ENCODE results near the gene ADCYAP1R1. TPM values are rescaled to one million over a fixed set of nuclear protein-coding genes. Genes with fewer than 3 reads are reported as not detected.

ADCYAP1R1 gene
- total and polyA plus RNA-seq, 2 donors (not counting 1 experiment from before 2014, with no cell fraction given) = not detected

DNA sequence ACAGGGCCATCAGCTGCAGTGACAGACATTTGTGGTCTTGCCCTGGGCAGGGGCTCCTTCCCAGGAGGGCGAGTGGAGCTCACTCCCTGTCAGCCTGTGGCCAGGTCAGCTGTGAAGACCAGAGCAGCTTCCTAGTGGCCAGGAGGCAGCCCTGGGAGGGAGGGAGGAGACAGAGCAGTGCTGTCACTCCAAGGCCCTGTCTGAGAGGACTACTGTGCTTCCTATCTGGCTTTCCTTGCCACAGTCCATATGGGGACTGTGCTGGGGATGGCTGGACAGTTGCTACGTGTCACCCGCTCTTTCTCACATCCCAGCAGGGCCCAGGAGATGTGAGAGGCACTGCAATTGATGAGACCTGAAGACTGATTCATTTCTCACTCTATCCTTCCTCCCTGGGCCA is 15.2 kb upstream of the ADCYAP1R1 start:
- Mint-ChIP-seq H3K4me3 (no peak overlapping the region), H3K4me1 (no peaks in the 10 kb centered on the region), H3K9me3 (ENCODE audit: insufficient read depth) (no peaks in the 10 kb centered on the region), H3K27ac (no peak overlapping the region), H3K27me3 (peaks cover 11% of the 10 kb centered on the region)
- Histone ChIP-seq H3K4me2 (replicated peaks; ENCODE audit: low read depth, low read length, poor library complexity, severe bottlenecking) (no peak overlapping the region), H4K20me1 (ENCODE audit: control insufficient read depth, insufficient read depth, low read length, poor library complexity, severe bottlenecking) (no peaks in the 10 kb centered on the region), H3K9me3 (ENCODE audit: control extremely low read depth in 1 of 3, control insufficient read depth in 2 of 3, insufficient read depth in 1 of 3, low read length in 2 of 3) (peaks cover 0 to 9% (median 0%) of the 10 kb centered on the region in 3 donors), H2AFZ (ENCODE audit: insufficient read depth, low read depth, low read length, poor library complexity, severe bottlenecking) (no peak overlapping the region), H3K79me2 (ENCODE audit: control insufficient read depth, insufficient read depth, low read length) (no peaks in the 10 kb centered on the region), H3K4me3 (ENCODE audit: control extremely low read depth in 1 of 5, extremely low read depth in 1 of 5, insufficient read depth in 1 of 5, low read depth in 2 of 5, low read length in 4 of 5) (no peak overlapping the region), H3K4me1 (ENCODE audit: control insufficient read depth in 2 of 2, insufficient read depth in 2 of 2, low read length in 2 of 2) (no peaks in the 10 kb centered on the region), H3K27ac (ENCODE audit: low read length in 2 of 2) (no peak overlapping the region), H3K9ac (ENCODE audit: low read length) (no peak overlapping the region), H3K36me3 (replicated peaks in 1 of 2; ENCODE audit: control extremely low read depth in 1 of 2, control insufficient read depth in 1 of 2, extremely low read depth in 1 of 2, insufficient read depth in 2 of 2, low read length in 1 of 2) (no peaks in the 10 kb centered on the region), H3K27me3 (replicated peaks in 1 of 4; ENCODE audit: control extremely low read depth in 1 of 4, control insufficient read depth in 3 of 4, insufficient read depth in 4 of 4, low read length in 3 of 4) (peaks cover 0 to 4% (median 0%) of the 10 kb centered on the region in 4 experiments)
- TF ChIP-seq, protein P1, sequence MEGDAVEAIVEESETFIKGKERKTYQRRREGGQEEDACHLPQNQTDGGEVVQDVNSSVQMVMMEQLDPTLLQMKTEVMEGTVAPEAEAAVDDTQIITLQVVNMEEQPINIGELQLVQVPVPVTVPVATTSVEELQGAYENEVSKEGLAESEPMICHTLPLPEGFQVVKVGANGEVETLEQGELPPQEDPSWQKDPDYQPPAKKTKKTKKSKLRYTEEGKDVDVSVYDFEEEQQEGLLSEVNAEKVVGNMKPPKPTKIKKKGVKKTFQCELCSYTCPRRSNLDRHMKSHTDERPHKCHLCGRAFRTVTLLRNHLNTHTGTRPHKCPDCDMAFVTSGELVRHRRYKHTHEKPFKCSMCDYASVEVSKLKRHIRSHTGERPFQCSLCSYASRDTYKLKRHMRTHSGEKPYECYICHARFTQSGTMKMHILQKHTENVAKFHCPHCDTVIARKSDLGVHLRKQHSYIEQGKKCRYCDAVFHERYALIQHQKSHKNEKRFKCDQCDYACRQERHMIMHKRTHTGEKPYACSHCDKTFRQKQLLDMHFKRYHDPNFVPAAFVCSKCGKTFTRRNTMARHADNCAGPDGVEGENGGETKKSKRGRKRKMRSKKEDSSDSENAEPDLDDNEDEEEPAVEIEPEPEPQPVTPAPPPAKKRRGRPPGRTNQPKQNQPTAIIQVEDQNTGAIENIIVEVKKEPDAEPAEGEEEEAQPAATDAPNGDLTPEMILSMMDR (IDR thresholded peaks at IDR 0.05) = no peak
- no peak for TF ChIP-seq EZH2 (IDR thresholded peaks at IDR 0.05; ENCODE audit: borderline replicate concordance, insufficient read depth, low read depth, low read length, poor library complexity, severe bottlenecking)
- ATAC-seq (ENCODE audit: low read depth) = no peak
- intact Hi-C loops (cut with micrococcal nuclease) = no loop called here
- WGBS (ENCODE audit: insufficient coverage) = 72% methylated on average over 3 of the region's 3 CpGs
- ChIA-PET POLR2A (no interaction called here), CTCF (no interaction called here)
- no peak for DNase-seq

DNA sequence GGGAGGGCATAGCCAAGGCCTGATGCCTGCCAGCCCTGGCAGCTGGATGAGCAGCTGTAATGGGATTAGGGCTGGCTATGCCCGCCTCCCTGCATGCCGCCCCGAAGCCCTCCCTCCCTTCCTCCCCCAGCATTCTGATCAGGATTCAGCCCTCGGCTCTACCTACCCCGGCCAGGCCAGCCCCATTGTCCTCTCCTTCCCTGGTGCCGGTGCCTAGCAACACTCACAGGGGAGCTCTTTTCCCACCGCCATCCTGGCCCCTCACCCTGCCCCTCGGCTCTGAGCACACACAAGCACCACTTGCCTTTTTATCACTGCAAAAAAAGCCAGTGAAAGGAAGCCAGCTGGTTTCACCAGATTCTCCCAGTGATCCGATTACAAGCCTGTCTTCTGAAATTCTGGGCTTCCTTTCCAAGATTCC is 9.0 kb upstream of the ADCYAP1R1 start:
- ChIA-PET POLR2A (no interaction called here), CTCF (no interaction called here)
- 50% methylated on average over 9 of the region's 9 CpGs for WGBS (ENCODE audit: insufficient coverage)
- Histone ChIP-seq H3K36me3 (replicated peaks in 1 of 2; ENCODE audit: control extremely low read depth in 1 of 2, control insufficient read depth in 1 of 2, extremely low read depth in 1 of 2, insufficient read depth in 2 of 2, low read length in 1 of 2) (no peaks in the 10 kb centered on the region), H3K4me2 (replicated peaks; ENCODE audit: low read depth, low read length, poor library complexity, severe bottlenecking) (no peak overlapping the region), H3K9me3 (ENCODE audit: control extremely low read depth in 1 of 3, control insufficient read depth in 2 of 3, insufficient read depth in 1 of 3, low read length in 2 of 3) (no peaks in the 10 kb centered on the region), H3K4me1 (ENCODE audit: control insufficient read depth in 2 of 2, insufficient read depth in 2 of 2, low read length in 2 of 2) (no peaks in the 10 kb centered on the region), H3K9ac (ENCODE audit: low read length) (no peak overlapping the region), H3K27ac (ENCODE audit: low read length in 2 of 2) (no peak overlapping the region), H2AFZ (ENCODE audit: insufficient read depth, low read depth, low read length, poor library complexity, severe bottlenecking) (no peak overlapping the region), H4K20me1 (ENCODE audit: control insufficient read depth, insufficient read depth, low read length, poor library complexity, severe bottlenecking) (no peaks in the 10 kb centered on the region), H3K27me3 (replicated peaks in 1 of 4; ENCODE audit: control extremely low read depth in 1 of 4, control insufficient read depth in 3 of 4, insufficient read depth in 4 of 4, low read length in 3 of 4) (peaks cover 0 to 14% (median 1%) of the 10 kb centered on the region in 4 experiments), H3K4me3 (ENCODE audit: control extremely low read depth in 1 of 5, extremely low read depth in 1 of 5, insufficient read depth in 1 of 5, low read depth in 2 of 5, low read length in 4 of 5) (no peak overlapping the region), H3K79me2 (ENCODE audit: control insufficient read depth, insufficient read depth, low read length) (no peaks in the 10 kb centered on the region)
- ATAC-seq (ENCODE audit: low read depth) (no peak), DNase-seq (no peak)
- no peak overlapping the region for H3K27ac Mint-ChIP-seq
- TF ChIP-seq, protein P1 (IDR thresholded peaks at IDR 0.05) = no peak
- TF ChIP-seq EZH2 (IDR thresholded peaks at IDR 0.05; ENCODE audit: borderline replicate concordance, insufficient read depth, low read depth, low read length, poor library complexity, severe bottlenecking) = no peak
- peaks cover 30% of the 10 kb centered on the region for H3K27me3 Mint-ChIP-seq
- H3K9me3 Mint-ChIP-seq (ENCODE audit: insufficient read depth) = no peaks in the 10 kb centered on the region
- intact Hi-C loops (cut with micrococcal nuclease) = no loop called here
- H3K4me3 Mint-ChIP-seq = no peak overlapping the region
- H3K4me1 Mint-ChIP-seq = no peaks in the 10 kb centered on the region
